GM21367 (cell line): ENCODE results near the gene YWHAE.
"Not testable (repeated sequence)": the region's sequence is repeated elsewhere in the genome, so short reads cannot be mapped to it uniquely, and the experiment has no call there.

Experiments
- ATAC-seq: cut with Tn5 transposase; IDR thresholded peaks from one replicate; pipeline ENCODE4 v1.9.1; 2021; ENCODE audit not compliant: unreplicated experiment

The YWHAE gene

DNA sequence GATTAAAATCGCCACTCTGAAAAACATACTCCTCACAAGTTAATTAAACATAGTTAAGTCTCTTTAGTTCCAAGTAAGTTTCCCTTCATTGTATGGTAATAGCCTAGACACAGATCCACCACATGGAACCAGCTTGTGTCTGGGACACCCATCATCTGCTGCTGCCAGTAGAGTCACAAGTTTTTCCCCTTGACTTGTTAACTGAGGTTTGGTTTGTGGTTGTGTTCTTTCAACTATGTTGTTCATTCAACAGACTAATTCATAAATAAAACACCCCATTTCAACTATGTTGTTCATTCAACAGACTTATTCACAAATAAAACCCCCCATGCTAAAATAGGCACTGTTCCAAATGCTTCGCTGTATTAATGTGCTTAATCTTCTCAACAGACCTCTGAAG, 24.4 kb downstream of the YWHAE start:
- ATAC-seq = no peak

DNA sequence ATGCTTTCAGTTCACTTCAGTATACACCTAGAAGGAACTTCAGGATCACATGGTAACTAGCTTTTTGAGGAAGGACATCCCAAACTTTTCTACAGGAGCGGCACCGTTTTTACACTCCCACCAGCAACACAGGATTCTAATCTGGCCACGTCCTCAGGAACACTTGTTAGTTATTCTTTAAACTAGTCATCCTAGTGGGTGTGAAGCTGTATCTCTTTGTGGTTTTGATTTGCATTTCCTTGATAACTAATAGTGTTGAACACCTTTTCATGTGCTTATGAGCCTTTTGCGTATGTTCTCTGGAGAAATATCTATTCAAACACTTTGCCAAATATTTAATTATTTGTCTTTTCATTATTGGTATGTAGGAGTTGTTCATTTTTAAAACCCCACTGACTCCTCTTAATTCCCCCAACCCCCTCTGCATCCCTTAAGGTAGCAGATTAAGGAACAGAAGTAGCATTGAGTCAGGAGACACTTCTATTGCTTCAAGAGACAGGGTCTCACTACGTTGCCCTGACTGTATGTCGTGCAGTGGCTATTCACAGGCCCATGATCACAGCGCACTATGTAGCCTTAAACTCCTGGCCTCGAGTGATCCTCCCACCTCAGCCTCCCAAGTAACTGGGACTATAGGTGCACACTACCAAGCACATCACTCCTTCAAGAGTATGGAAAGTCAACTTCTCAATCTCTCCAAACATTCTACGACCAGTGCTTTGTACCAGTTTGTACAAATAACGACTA, 25.4 kb downstream of the YWHAE start:
- no peak for ATAC-seq

DNA sequence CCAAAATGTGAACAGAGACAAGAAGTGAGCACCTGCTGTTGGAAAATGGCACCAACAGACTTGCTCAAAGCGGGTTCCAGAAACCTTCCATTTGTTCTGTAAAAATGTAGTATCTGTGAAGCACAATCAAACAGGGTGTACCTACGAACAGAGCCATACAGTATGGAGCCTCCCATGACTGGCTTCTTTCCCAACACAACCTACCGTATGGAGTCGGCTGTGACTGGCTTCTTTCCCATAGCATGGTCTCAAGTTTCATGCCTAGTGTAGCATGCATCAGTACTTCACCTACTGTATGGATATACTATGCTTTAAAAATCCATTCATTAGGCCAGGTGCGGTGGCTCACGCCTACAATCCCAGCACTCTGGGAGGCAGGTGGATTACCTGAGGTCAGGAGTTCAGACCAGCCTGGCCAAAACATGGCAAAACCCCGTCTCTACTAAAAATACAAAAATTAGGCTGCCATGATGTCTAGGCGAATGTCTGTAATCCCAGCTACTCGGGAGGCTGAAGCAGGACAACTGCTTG, 26.2 kb downstream of the YWHAE start:
- ATAC-seq = no peak

DNA sequence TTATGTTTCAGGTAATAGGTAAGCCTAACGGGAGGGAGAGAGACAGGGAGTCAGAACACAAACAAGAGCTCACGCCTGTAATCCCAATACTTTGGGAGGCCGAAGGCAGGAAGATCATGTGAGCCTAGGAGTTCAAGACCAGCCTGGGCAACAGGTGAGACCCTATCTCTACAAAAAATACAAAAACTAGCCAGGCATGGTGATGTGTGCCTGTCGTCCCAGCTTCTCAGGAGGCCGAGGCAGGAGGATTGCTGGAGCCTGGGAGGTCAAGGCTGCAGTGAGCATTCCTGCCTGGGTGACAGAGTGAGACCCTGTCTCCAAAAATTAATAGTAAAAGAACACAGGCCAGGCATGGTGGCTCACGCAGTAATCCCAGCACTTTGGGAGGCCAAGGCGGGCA, 27.4 kb downstream of the YWHAE start:
- ATAC-seq = no peak

DNA sequence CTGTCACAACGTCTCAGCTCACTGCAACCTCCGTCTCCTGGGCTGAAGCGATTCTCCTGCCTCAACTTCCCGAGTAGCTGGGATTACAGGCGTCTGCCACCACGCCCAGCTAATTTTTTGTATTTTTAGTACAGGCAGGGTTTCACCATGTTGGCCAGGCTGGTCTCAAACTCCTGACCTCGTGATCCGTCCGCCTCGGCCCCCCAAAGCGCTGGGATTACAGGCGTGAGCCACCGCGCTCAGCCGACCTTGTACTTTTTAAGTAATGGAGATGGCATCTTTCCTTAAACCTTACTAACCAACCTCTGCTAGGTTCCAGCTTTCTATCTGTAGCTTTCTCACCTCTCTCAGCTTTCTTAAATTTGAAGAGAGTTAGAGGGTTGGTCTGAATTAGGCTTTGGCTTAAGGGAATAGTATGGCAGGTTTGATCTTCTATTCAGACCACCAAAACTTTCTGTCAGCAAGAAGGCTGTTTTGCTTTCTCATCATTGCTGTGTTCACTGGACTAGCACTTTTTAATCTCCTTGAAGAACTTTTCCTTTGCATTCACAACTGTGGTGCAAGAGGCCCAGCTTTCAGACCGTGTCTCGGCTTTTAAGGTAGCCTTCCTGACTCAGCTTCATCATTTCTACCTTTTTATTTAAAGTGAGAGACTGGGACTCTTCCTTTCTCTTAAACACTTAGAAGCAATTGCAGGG, 28.0 kb downstream of the YWHAE start:
- ATAC-seq = no peak

DNA sequence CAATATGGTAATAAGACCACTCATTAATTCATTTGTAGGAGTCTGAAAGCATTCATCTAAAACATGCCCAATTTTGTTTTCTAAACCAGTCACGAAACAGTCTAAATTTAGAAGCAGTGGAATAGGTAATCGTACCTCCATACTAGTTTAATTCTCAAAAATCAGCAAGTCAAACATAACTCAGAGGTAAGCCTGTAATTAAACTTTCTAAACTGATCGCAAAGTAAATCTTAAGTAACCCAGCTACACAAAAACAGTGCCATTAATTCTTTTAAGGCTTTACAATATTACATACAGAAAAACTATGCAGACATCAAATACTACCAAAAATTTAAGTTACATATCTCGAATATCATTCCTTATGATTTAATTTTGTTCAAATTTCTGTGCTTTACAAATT, 31.4 kb downstream of the YWHAE start:
- no peak for ATAC-seq

DNA sequence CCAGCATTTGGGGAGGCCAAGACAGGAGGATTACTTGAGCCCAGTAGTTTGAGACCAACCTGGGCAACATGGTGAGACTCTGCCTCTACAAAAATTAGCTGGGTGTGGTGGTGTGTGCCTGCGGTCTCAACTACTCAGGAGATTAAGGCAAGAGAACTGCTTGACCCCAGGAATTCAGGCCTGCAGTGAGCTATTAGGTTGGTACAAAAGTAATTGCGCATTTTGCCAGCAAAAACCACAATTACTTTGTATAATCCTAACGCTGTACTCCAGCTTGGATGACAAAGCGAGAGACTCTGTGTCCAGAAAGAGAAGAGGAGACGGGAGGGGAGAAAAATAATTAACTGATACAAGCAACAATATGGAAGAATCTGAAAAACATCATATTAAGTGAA, 32.7 kb downstream of the YWHAE start:
- ATAC-seq = no peak

DNA sequence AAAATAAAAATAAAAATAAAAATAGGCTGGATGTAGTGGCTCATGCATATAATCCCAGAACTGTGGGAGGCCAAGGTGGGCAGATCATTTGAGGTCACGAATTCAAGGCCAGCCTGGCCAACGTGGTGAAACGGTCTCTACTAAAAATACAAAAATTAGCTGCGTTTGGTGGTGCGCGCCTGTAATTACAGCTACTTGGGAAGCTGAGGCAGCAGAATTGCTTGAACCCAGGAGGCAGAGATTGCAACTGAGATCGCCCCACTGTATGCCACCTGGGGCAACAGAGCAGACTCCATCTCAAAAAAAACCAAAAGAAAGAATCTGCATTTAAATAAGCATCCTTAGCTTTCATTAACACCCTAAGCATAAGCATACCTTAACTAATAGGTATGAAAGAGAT, 33.8 kb downstream of the YWHAE start:
- no peak for ATAC-seq

DNA sequence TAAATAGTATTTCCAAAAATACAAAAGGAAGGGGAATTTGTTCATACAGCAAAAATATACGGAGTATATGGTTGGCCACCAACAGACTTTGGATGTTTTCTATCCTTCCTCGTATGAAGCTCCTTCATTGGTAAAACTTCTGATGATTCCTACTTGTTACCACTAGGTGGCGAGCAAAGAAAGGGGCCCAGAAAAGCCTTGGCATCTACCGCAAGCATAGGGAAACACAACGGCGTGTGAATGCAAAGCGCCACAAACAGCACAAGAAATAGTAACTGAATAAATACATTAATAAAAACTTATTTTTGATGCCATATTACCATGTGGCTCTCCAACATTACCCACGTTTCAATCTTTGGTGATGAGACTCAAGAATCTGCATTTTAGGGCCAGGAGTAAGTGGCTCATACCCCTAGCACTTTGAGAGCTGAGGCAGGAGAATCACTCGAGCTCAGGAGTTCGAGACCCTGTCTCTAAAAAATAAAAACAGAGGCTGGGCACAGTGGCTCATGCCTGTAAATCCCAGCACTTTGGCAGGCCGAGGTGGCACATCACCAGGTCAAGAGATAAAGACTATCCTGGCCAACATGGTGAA, 34.5 kb downstream of the YWHAE start:
- ATAC-seq = no peak

DNA sequence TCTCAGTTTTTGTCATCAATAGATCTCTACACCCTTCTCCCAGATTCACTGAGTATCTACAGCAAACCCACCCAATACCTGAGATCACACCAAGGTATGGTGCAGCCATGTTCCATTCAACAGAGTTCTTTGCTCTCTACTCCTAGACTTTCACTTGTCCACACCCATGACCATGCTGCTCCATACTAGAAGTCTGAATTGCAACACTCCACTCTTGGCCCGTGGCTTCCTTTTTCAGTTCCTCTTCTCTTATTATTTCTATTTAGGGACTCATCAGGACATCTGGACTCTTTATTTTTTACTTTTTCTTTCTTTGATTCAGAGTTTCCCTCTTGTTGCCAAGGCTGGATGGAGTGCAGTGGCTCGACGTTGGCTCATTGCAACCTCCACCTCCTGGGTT, 37.1 kb downstream of the YWHAE start:
- peak; percentile 45 for ATAC-seq

DNA sequence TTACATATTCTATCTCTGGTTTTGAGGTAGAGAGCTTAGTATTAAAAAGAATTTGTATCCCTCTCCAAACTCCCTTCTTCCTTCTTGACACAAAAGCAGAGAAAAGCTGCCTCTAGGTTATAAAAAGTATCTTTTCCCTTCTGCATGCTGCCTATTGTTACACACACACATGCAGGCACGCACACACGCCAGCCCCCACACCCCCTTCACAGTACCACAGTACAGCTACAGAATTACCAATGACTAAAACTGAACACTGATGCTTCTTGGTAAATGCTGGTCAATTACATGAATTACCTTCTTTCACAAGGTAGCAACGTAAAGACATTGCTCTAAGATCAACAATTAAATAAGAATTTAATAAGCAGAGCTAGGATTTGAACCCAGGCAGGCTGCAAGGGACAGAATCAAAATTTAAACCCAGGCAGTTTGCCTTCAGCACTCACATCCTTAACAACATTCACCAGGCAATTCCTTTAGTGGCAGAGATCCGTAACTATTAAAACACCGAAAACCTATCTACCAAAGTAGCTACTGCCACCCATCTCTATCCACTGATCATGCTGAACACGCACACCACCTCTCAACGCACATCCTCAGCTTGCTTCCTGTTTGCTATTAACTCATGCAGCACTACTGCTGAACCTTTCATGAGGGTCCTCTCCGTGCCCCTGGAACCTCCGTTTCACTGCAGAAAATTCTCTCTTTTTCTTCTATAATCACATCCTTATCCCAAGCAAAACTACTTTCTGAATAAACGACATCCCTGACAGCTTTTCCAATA, 37.8 kb downstream of the YWHAE start:
- peak; percentile 17 for ATAC-seq

DNA sequence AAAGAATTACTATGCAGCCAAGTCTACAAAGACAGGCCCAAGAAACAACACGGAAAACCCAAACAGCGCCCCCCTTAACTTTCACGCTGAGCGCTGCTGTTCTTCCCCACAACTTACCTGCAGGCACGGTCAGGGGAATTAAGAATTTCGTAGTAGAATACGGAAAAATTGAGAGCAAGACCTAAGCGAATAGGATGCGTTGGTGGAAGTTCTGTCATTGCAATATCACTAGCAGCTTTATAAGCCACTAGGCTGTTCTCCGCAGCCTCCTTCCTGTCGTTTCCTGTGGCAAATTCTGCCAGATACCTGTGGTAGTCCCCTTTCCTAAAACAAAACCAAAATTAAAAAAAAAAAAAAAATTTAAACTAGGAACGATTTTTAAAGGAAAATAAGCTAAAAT, 39.0 kb downstream of the YWHAE start:
- no peak for ATAC-seq

DNA sequence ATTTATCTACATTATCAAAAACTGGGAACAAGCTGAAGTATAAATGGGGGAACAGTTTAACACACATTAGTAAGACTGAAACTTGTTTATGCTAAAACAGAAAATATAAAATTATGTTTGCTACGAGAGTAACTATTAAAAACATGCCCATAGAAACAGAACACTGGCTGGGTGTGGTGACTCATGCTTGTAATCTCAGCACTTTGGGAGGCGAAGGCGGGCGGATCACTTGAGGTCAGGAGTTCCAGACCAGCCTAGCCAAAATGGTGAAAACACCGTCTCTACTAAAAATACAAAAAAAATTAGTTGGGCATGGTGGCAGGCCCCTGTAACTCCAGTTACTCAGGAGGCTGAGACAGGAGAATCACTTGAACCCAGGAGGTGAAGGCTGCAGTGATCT, 39.7 kb downstream of the YWHAE start:
- not testable (repeated sequence) for ATAC-seq

DNA sequence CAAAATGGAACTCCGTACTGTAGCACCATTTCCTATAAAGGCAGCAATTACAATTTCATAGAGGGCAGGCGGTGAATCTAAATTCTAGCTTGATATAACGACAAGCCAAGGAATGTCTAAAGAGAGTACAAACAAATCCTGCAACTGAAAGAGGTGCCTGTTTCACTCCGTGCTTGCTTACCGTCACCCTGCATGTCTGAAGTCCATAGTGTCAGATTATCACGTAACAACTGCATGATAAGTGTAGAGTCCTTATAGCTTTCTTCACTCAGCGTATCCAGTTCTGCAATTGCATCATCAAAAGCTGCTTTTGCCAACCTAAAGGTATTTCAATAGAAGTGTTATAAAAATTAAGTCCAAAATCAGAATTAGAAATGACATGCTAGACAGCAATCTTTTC, 46.0 kb downstream of the YWHAE start:
- no peak for ATAC-seq

DNA sequence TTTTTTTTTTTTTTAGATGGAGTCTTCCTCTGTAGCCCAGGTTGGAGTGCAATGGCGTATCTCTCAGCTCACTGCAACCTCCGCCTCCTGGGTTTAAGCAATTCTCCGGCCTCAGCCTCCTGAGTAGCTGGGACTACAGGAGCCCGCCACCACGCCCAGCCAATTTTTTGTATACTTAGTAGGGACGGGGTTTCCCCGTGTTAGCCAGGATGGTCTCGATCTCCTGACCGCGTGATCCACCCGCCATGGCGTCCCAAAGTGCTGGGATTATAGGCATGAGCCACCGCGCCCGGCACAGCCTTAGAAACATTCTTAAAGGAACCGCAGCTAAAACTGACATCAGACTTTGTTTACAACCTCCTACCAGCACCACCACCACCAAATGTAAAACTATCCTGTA, 47.5 kb downstream of the YWHAE start:
- not testable (repeated sequence) for ATAC-seq

DNA sequence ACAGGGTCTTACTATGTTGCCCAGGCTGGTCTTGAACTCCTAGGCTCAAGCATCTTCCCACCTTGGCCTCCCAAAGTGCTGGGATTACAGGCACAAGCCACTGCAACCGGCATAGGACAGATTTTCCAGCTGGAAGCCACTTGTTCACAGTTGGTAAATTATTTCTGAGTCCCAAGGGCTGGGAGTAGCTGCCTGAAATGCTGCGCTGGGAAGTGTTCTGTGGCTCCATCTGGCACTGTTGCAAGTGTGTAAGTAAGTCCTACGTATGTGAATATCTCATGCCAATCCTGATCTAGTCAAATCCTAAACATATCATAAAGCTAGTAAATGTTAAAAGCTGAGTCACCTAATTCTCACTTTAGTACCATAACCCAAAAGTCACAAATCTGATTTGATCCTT, 48.1 kb downstream of the YWHAE start:
- no peak for ATAC-seq

DNA sequence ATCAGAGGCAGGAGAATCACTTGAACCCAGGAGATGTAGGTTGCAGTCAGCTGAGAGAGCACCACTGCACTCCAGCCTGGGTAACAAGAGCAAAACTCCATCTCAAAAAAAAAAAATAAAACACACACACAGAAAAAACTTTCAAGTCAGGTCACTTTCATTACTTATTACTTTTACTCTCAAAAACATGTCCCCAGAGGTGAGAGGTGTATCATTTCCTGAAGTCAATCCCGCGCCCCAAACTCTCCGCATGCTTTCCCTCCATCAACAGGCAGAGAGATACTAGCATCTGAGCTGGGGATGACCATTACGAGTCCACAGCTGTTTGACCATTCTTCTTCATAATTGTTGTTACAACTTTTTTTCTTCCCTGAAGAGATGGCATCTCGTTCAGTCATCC, 48.7 kb downstream of the YWHAE start:
- no peak for ATAC-seq

DNA sequence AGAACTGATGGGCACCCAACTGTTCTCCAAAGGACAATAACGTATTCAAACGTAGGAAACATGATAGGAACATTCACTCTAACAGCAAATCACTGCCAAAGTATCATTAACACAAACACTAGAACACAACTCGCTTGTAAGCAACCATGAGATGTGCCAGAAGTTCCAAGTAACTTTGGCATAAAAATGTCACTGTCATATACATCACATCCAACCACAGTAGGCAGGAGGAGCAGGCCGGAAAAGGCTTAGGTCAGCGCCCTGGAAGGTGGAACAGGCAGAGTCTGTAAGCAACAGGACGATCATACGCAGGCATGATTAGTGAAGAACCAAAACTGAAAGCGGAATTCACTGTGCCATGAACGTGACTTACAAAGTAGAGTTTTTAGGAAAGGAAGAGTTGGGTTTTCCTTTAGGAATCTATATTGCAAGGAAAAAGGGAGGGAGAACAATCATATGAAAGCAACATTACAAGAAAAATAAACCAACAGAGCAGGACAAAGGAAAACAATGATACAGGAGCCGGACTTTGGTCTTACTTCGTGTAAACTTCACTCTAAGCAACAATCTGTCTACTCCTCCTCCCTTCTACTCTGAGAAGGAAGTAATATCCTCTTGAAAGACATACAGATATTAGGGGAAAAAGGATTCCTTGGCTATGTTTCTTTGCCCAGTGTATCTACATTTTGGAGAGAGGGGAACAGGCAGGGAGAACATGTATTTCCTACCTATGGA, 52.3 kb downstream of the YWHAE start:
- ATAC-seq = no peak

DNA sequence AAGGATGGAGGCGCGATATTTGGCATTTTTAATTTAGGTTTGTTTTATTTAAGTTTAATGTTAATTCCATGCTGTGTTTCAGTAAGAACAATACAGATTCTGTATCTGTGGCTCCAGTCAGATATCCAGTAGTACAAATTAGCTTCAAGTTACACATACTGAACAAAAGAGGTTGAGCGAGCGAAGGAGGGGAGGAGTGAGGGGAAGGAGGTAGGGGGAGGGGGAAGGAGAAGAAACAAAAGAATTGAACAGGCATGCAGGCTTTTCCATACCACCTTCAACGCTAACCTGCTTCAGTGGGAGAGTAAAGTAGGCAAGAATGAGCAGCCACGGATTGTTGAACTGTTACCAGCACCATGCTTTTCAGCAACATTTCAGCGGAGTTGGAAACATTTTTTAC, 55.5 kb downstream of the YWHAE start:
- ATAC-seq = no peak

DNA sequence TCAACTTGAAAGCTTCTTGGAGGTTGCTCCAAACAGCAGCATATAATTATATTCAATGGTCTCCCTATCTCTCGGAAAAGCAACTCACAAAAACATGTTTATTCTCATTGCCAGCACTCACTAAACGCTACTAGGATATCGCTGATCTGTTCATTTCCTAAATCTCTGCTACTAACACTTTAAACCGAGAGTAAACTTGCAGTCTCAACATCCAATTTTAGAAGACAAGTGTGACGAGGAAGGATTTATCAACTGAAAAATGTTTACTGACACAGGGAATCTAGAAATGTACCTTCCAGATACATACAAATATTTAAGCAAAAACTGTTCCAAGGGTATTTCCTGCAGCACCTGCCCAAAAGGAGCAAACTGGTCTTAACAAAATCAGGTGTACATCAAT, 56.5 kb downstream of the YWHAE start:
- ATAC-seq = no peak

DNA sequence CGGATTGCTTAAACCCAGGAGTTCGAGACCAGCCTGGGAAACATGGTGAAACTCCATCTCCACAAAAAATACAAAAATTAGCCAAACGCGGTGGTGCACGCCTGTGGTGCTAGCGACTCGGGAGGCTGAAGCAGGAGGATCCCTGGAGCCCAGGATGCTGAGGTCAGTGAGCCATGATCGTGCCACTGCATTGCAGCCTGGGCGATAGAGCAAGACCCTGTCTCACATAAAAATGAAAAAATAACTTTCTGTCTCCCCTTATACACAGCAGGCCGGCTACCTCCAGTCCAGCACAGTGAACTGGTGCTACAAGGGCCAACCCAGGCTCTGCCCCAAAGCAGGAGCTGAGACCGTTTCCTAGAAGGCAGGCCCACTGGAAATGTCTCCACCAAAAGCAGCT, 59.7 kb downstream of the YWHAE start:
- ATAC-seq = no peak
